ENCODE results near the gene NGF. TPM values are rescaled to one million over a fixed set of nuclear protein-coding genes. Genes with fewer than 3 reads are reported as not detected.

NGF gene
- polyA plus RNA-seq, 3 donors: not detected

- Histone ChIP-seq H3K4me2 (replicated peaks; ENCODE audit: extremely low read depth, low read length, poor library complexity, severe bottlenecking) (no peak overlapping the region), H3K27ac (ENCODE audit: low read depth in 1 of 2, low read length in 2 of 2) (no peak overlapping the region), H3K9me3 (replicated peaks in 1 of 2; ENCODE audit: control insufficient read depth in 1 of 2, insufficient read depth in 1 of 2, low read length in 2 of 2) (no peaks in the 10 kb centered on the region), H3K27me3 (ENCODE audit: control insufficient read depth in 2 of 2, insufficient read depth in 2 of 2, low read length in 2 of 2) (no peaks in the 10 kb centered on the region), H3K4me1 (ENCODE audit: control insufficient read depth in 1 of 2, insufficient read depth in 2 of 2, low read length in 2 of 2) (no peaks in the 10 kb centered on the region), H2AFZ (ENCODE audit: insufficient read depth, low read depth, low read length, poor library complexity, severe bottlenecking) (no peak overlapping the region), H4K20me1 (ENCODE audit: insufficient read depth, low read length) (no peaks in the 10 kb centered on the region), H3K79me2 (ENCODE audit: insufficient read depth, low read length) (no peaks in the 10 kb centered on the region), H3K9ac (ENCODE audit: insufficient read depth, low read length, poor library complexity, severe bottlenecking) (no peak overlapping the region), H3K4me3 (replicated peaks in 1 of 3; ENCODE audit: low read depth in 2 of 3, low read length in 3 of 3) (no peak overlapping the region), H3K36me3 (replicated peaks in 1 of 2; ENCODE audit: control insufficient read depth in 1 of 2, insufficient read depth in 2 of 2, low read length in 2 of 2) (no peaks in the 10 kb centered on the region)
- no peak for TF ChIP-seq CTCF (IDR thresholded peaks at IDR 0.05)
- intact Hi-C loops (cut with micrococcal nuclease): no loop called here
- no peak for DNase-seq
- Mint-ChIP-seq H3K4me3 (no peak overlapping the region), H3K9me3 (peaks cover 0 to 4% (median 0%) of the 10 kb centered on the region in 7 donors), H3K36me3 (no peaks in the 10 kb centered on the region), H3K27me3 (ENCODE audit: low read depth in 3 of 3) (peaks cover 2 to 7% (median 2%) of the 10 kb centered on the region in 3 donors), H3K27ac (no peak overlapping the region), H3K4me1 (no peaks in the 10 kb centered on the region)
- 73% methylated on average over 3 of the region's 10 CpGs for WGBS (ENCODE audit: insufficient coverage)
Observed at GRCh38 chr1:115266729-115267421, 71.2 kb downstream of the NGF start.

GRCh38 chr1:115265099-115265498 lies 73.0 kb downstream of the NGF start:
- H3K27me3 Mint-ChIP-seq (ENCODE audit: low read depth in 3 of 3): peaks cover 2 to 7% (median 4%) of the 10 kb centered on the region in 3 donors
- no peak for TF ChIP-seq CTCF (IDR thresholded peaks at IDR 0.05)
- H3K9me3 Mint-ChIP-seq: peaks cover 0 to 4% (median 0%) of the 10 kb centered on the region in 7 donors
- no peaks in the 10 kb centered on the region for H3K36me3 ChIP-seq (replicated peaks in 1 of 2; ENCODE audit: control insufficient read depth in 1 of 2, insufficient read depth in 2 of 2, low read length in 2 of 2)
- intact Hi-C loops (cut with micrococcal nuclease): no loop called here
- no peaks in the 10 kb centered on the region for H4K20me1 ChIP-seq (ENCODE audit: insufficient read depth, low read length)
- no peak overlapping the region for H3K4me2 ChIP-seq (replicated peaks; ENCODE audit: extremely low read depth, low read length, poor library complexity, severe bottlenecking)
- no peaks in the 10 kb centered on the region for H3K36me3 Mint-ChIP-seq
- no peak overlapping the region for H3K4me3 Mint-ChIP-seq
- no peak overlapping the region for H3K4me3 ChIP-seq (replicated peaks in 1 of 3; ENCODE audit: low read depth in 2 of 3, low read length in 3 of 3)
- H3K79me2 ChIP-seq (ENCODE audit: insufficient read depth, low read length): no peaks in the 10 kb centered on the region
- no peak overlapping the region for H3K9ac ChIP-seq (ENCODE audit: insufficient read depth, low read length, poor library complexity, severe bottlenecking)
- H3K4me1 ChIP-seq (ENCODE audit: control insufficient read depth in 1 of 2, insufficient read depth in 2 of 2, low read length in 2 of 2): no peaks in the 10 kb centered on the region
- DNase-seq: no peak
- H3K4me1 Mint-ChIP-seq: no peaks in the 10 kb centered on the region
- no peak overlapping the region for H3K27ac ChIP-seq (ENCODE audit: low read depth in 1 of 2, low read length in 2 of 2)
- H2AFZ ChIP-seq (ENCODE audit: insufficient read depth, low read depth, low read length, poor library complexity, severe bottlenecking): no peak overlapping the region
- no peak overlapping the region for H3K27ac Mint-ChIP-seq
- no peaks in the 10 kb centered on the region for H3K27me3 ChIP-seq (ENCODE audit: control insufficient read depth in 2 of 2, insufficient read depth in 2 of 2, low read length in 2 of 2)
- WGBS (ENCODE audit: insufficient coverage): no CpG with 5 or more reads among the region's 1 CpG
- H3K9me3 ChIP-seq (replicated peaks in 1 of 2; ENCODE audit: control insufficient read depth in 1 of 2, insufficient read depth in 1 of 2, low read length in 2 of 2): no peaks in the 10 kb centered on the region

All from CD14-positive monocyte (primary cell).